GM19328 (cell line): ENCODE data around the gene POLR1A.

Source experiments
- ATAC-seq: cut with Tn5 transposase; IDR thresholded peaks from one replicate; pipeline ENCODE4 v1.9.1; 2021; ENCODE audit warnings: mild to moderate bottlenecking, moderate library complexity; ENCODE audit not compliant: unreplicated experiment

The POLR1A gene

DNA sequence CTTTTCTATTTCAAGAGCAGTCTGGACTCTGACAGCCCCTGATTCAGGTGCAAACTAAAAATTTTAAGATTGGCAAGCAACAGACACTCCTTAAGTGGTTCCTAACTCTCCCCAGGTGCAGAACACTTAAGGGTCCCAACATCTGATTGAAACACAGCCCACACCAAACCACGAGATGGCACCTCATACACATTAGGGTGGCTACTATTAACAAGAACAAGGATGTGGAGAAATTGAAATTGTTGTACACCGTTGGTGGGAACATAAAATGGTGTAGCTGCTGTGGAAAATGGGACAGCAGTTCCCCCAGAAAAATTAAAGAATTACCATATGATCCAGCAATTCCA, 82.3 kb downstream of the POLR1A start:
- ATAC-seq: no peak

GRCh38 chr2:86022661-86023365, 82.9 kb downstream of the POLR1A start:
- no peak for ATAC-seq

DNA sequence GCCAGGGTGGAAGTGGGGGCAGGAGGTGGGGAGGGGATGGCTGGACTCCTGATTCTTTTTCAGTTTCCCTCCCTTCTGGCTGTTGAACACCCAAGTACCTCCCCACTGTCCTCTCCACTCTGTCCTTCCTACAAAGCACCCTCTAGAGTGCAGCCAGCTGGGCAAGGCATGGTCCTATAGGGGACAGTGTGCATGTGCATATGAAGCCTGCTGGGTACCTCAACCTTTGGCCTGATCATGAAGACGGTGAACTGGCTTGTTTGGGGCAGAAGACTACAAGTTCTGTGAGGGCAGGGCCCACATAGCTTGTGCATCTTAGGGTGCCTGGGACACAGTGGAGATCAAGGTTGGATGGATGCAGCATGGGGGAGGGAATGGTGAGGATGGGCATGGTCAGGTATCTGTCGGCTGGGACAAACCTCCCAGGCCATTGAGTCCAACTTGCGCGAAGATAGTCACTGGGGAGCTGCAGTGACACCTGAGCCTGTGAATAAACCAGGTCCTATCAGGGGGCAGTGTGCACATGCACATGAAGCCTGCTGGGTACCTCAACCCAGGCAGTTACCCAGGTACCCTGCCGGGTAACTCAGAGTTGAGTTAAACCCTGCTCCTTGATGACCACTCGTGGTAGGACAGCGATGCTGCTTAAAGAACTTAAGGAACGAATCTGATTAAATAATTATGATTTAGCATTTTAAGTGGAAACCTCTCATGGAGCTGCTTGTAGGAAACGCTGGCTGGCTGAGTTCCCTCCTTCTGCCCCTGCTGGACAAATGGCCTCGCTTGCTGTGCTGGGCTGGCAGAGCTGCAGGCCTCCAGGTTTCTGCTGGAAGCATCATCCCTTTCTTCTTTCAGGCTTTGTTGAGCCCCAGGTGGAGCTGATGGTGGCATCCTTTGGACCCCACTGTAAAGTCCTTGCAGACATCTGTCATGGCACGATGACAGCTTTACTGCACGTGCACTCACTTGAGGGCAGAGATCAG, 84.0 kb downstream of the POLR1A start:
- no peak for ATAC-seq

DNA sequence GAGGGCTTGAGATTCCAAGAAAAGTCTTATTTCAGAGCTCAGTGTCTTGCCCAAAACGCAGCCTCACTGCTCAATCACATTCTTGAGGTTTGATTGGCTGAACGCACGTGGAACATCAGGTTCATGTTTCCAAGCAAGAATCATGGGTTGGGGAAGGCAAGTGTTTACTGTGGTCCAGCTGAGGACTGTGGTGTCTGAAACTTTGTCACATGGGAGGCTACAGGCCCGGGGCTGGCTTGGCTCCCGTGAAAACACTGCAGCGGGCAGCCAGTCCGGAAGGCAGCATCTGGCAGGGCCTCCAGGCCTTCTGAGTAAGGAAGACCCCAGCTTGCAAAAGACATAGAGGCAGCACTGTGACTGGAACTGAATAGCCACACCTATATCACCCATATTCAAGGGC, 84.7 kb downstream of the POLR1A start:
- ATAC-seq: no peak

GRCh38 chr2:86019121-86019520, 86.6 kb downstream of the POLR1A start:
- ATAC-seq: no peak

- ATAC-seq: no peak
These were observed 87.5 kb downstream of the POLR1A start for GRCh38 chr2:86017901-86018896.

DNA sequence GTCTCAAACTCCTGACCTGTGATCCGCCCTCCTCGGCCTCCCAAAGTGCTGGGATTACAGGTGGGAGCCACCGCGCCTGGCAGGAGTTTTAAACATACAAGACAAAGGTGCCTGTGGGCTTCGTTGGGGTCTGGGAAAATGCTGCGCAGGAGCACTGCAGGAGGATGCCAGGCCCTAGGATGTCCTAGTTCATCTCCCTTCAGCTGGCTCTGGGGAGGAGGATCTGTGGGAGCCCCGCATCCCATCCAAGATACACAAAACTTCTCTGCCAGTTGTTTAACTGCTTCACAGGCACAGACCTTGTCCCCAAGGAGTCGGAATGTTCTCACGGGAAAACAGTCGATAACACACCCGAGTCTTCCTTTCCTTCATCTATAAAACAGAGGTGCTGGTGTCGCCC, 89.1 kb downstream of the POLR1A start:
- no peak for ATAC-seq

GRCh38 chr2:86015699-86016098, 90.0 kb downstream of the POLR1A start:
- no peak for ATAC-seq

DNA sequence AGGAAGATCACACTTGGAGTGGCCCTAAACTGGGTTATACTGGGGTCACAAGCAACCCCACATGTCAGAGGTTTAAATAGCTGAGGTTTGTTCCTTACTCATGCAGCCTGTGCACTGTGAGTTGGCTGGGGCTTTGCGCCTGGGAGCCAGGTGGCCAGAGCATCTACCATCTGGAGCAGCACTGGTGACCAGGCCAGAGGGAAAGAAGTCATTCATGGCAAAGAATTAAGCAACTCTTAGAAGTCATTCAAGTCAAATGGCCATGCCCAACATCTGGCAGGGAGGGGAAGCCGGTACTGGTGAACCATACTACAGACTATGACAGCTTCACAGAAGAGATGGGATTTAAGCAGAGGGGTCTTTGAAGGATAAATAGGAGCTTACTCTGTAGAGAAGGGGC, 90.7 kb downstream of the POLR1A start:
- no peak for ATAC-seq

DNA sequence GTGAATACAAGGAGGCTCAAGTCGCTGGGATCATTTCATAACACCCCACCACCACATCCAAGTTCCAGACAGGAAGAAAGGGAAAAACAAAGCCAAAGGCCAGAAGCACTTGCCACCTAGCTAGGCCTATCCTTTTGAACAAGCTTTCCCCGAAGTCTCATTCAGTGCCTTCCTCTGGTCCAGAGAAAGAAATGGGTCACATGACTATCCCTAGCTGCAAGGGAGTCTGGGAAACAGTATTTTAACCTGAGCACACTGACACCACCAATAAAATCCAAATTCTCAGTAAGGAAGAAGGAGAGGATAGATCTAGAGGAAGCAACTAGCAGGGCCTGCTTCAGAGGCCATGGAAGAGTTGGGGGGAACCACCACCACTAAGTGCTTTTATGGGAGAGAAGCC, 91.2 kb downstream of the POLR1A start:
- ATAC-seq: no peak

DNA sequence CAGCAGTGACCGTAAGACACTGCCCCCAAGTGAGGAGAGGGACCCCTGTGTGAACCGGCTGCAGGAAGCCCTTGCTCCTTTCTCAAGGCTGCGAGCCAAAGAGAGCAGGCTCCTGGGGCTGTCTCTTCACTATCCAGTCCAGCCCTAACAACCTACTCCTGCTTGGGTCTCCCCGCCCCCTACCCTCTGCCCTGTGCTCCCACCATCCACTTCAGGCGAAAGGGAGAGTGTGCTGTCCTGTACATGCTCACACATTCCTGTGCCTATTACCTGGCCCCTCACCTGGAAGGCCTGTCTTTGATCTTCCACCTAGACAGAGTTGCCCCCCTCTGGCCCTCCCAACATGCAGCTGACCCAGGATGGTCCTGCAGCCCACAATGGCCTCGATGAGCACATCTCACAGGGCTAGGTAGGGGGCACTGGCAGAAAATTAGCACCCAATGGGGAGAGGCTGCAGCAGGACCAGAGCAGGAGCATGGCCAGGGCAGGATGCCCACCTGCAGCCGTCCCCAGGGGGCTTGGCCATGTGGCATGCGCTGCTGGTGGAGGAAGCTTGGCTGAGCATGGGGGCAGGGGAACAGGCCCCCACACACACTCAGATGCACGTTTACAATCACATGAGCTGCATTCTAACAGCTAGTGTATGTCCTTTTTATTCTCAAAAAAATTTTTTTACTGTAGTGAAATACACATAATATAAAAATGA, 93.5 kb downstream of the POLR1A start:
- ATAC-seq: no peak

DNA sequence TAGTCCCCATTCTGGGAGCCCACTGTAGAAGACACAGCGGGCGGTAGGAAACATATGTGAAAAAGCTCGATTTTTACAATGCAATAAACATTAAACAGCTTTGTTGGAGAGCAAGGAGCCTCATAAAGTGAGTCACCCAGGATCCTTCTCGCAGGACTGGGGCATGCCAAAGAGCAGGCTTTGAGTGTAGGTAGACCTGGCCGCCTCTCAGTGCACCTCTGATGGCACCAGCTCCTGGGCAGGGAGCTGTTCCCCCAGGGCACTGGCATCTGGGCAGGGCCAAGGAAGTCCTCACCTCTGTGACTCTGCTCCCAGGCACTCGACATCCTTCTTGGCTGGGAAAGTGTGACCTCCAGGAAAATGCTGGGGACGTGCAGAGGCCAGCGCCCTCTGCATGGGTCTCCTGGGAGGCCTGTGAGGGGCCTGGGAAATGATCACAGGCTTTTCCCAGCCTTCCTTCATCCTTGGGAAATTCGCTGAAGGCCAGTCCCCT, 94.2 kb downstream of the POLR1A start:
- ATAC-seq: no peak

- ATAC-seq: no peak
These were observed 95.6 kb downstream of the POLR1A start for GRCh38 chr2:86010083-86010482.

DNA sequence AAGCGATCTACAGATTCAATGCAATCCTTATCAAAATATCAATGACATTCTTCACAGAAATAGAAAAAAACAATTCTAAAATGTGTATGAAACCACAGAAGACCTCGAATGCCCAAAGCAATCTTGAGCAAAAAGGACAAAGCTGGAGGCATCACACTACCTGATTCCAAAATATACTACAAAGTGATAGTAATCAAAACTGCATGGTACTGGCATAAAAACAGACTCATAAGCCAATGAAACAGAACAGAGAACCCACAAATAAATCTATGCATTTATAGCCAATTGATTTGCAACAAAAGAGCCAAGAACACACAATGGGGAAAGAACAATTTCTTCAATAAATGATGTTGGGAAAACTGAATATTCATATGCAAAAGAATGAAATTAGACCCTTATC, 99.2 kb downstream of the POLR1A start:
- no peak for ATAC-seq

DNA sequence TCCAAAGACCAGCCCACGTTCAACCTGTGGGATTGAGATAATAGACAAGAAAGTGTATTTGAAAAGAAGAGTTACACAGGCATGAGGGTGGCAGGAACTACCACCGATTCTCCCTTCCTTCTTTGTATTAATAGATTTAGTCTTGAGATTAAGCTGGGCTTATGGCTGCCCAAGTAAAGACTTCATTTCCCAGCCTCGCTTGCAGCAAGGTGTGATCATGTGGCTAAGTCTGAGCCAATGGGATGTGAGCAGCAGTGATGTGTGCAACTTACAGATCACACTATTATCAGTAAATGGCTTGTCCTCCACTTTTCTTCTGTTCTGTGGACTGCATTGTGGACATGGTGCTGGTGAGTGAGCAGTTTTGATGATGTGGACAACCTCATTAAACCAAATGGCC, 101.7 kb downstream of the POLR1A start:
- no peak for ATAC-seq

DNA sequence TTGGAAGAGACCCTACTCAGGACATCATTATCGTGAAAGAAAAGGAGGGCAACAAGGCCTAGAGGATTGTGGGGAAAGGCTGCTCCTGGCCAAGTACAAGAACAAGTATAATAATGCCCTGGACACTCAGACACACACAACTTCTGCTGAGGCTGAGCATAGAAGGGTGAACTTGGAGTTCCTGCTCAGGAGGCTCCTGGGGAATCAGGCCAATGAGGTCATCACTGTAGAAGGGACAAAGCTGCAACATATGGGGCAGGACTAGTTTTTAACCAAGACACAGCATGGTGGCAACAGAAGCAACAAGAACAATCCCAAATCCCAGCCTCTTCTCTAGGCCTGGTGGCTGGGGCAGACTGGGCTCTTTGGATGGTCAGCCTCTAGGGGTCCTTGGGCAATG, 102.6 kb downstream of the POLR1A start:
- no peak for ATAC-seq

GRCh38 chr2:86002375-86002774, 103.3 kb downstream of the POLR1A start:
- no peak for ATAC-seq

DNA sequence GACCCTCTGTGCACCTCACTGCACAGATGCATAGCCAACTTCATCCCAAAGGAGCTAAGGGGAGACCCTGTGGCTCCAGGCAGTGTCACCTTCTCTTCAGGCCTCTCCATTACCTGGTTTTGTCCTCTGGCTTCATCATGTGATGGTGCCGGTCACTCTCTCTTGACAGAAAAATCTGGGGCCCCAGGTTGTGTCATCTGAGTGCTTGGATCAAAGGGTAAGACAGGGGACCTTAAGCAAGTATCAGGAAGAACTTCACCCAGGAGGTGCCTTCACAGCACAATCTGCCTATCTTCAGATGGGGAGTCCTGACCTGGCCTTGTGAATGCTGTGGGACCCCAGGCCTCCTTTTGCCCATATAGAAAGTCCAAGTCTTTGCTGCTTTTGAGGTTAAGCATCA, 104.4 kb downstream of the POLR1A start:
- ATAC-seq: no peak

DNA sequence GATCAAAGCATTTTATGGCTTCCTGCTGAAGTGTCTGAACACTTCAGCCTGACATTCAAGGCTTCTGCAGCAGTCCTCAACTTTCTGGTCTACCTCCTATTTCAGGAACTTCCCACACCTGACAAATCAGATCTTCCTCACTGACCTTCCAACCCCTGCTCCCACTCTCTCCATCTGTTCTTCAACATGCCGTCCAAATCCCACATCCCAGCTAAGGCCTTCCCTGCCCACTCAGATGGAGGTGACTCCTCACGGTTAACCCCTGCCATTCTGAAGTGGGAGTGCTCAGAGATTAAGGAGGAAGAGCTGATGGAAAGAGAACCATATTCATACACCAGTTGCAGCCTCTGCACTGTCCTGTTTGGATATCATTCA, 104.8 kb downstream of the POLR1A start:
- ATAC-seq: no peak
